Stimulated activated CD8-positive, alpha-beta memory T cell treated with anti-CD3 and anti-CD28 coated beads, Interleukin-2, amount 100 ng/mL, for 48 hours (primary cell): ENCODE measurements around the gene ST3GAL3.

ENCODE experiments used
- DNase-seq, 2 donors: peaks; one replicate each; pipeline ENCODE4 v3.0.0-alpha.2; 2020; ENCODE audit warnings: low read depth in 2 of 2

The ST3GAL3 gene

GRCh38 chr1:43963006-43963405, 255.7 kb downstream of the ST3GAL3 start:
- DNase-seq = no peak

GRCh38 chr1:43963890-43964289, 256.6 kb downstream of the ST3GAL3 start:
- no peak for DNase-seq

GRCh38 chr1:43965316-43965715, 258.0 kb downstream of the ST3GAL3 start:
- DNase-seq = no peak

GRCh38 chr1:43968348-43968948, 261.1 kb downstream of the ST3GAL3 start:
- DNase-seq = no peak

- no peak for DNase-seq
Measured at GRCh38 chr1:43969416-43969745, 262.0 kb downstream of the ST3GAL3 start.

GRCh38 chr1:43969746-43970466, 262.6 kb downstream of the ST3GAL3 start, which contains the start of gene DPH2:
Gene DPH2, plus strand, starts transcription at chr1:43970010. Its CDS starts 166 bp downstream, at chr1:43970176.
- peak; percentile 89 to 96 for DNase-seq

- no peak for DNase-seq
Measured at GRCh38 chr1:43970502-43970901, 263.2 kb downstream of the ST3GAL3 start.

GRCh38 chr1:43970911-43971310, 263.6 kb downstream of the ST3GAL3 start:
- no peak for DNase-seq

GRCh38 chr1:43971336-43971980, 264.1 kb downstream of the ST3GAL3 start:
- no peak for DNase-seq

- DNase-seq = no peak
Measured at GRCh38 chr1:43973981-43974442, 266.7 kb downstream of the ST3GAL3 start.

- DNase-seq = peak; percentile 97
Measured at GRCh38 chr1:43974443-43975248, 267.3 kb downstream of the ST3GAL3 start, which contains the start of gene ATP6V0B. Gene ATP6V0B, plus strand, starts transcription at chr1:43974960. Its CDS starts 81 bp downstream, at chr1:43975041.

GRCh38 chr1:43975249-43975961, 268.1 kb downstream of the ST3GAL3 start:
- DNase-seq = no peak

- DNase-seq = no peak
Measured at GRCh38 chr1:43976045-43976444, 268.7 kb downstream of the ST3GAL3 start.

- DNase-seq = no peak
Measured at GRCh38 chr1:43976890-43977289, 269.6 kb downstream of the ST3GAL3 start.

- DNase-seq = no peak
Measured at GRCh38 chr1:43977376-43978263, 270.3 kb downstream of the ST3GAL3 start.

GRCh38 chr1:43978264-43978550, 270.9 kb downstream of the ST3GAL3 start:
- no peak for DNase-seq

GRCh38 chr1:43978551-43979260, 271.4 kb downstream of the ST3GAL3 start, which contains the start of gene B4GALT2:
Gene B4GALT2, plus strand, starts transcription at chr1:43979210. Its CDS starts 1,951 bp downstream, at chr1:43981161.
- no peak for DNase-seq

GRCh38 chr1:43979261-43979527, 271.9 kb downstream of the ST3GAL3 start:
- DNase-seq = no peak

- peak in 1 of 2 donors; percentile 26 for DNase-seq
Measured at GRCh38 chr1:43979528-43980254, 272.4 kb downstream of the ST3GAL3 start.
